T-helper 1 cell treated with Interleukin-12 subunit alpha and Interleukin-12 subunit beta and Interleukin-4 antibody, amounts not matched to agents 30 μg/mL and 1 μg/mL, for 36 hours (primary cell): ENCODE data around the gene ANXA5.

Source experiments
- H3K27ac Mint-ChIP-seq: one replicate; pipeline ENCODE4 v1.8.0; 2021; ENCODE audit warnings: mild to moderate bottlenecking, mixed read lengths
- H3K27me3 Mint-ChIP-seq: one replicate; pipeline ENCODE4 v1.8.0; 2021; ENCODE audit warnings: low read depth, mixed read lengths
- H3K36me3 Mint-ChIP-seq: one replicate; pipeline ENCODE4 v1.8.0; 2021; ENCODE audit warnings: low read depth, mixed read lengths
- H3K4me1 Mint-ChIP-seq: one replicate; pipeline ENCODE4 v1.8.0; 2021; ENCODE audit warnings: low read depth, mixed read lengths
- H3K4me3 Mint-ChIP-seq: one replicate; pipeline ENCODE4 v1.8.0; 2021; ENCODE audit warnings: mild to moderate bottlenecking, moderate library complexity, mixed read lengths
- H3K9me3 Mint-ChIP-seq: one replicate; pipeline ENCODE4 v1.8.0; 2021; ENCODE audit warnings: mixed read lengths

Gene ANXA5

DNA sequence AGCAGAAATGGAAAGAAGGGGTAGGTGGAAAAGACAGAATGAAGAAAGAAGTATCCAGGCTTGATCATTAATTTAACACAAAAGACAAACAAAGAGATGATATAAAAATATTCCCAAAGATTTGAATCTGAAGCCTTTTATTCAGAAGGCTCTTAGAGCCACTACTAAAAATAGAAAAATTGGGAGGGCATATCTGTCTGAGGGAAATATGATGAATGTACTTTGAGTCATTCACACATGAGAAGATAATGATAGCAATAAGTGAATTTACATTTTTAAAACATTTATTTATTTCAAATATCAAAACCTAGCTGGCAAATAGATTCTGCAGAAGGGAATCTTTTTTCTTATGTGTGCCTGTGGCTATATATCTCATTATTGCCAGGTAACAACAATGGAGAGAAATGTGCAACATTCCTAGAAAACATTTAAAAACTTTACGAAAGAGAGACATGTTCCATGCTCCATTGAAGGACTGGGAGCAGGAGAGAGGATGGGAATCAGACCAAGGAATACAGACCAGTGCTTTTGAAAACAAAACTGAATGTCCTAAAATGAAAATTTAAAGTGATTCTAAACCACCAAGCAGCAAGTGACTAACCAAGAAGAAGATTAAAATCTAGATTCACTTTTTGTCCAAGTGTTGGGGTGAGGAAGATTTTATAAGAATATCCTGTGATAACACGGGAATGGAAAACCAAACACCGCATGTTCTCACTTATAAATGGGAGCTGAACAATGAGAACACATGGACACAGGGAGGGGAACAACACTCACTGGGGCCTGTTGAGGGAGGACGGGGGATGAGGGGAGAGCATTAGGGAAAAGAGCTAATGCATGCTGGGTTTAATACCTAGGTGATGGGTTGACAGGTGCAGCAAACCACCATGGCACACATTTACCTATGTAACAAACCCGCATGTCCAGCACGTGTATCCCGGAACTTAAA, 41.2 kb downstream of the ANXA5 start:
- Mint-ChIP-seq H3K9me3 (no peaks in the 10 kb centered on the region), H3K4me1 (peaks cover 2% of the 10 kb centered on the region), H3K4me3 (no peak overlapping the region), H3K27ac (no peak overlapping the region), H3K27me3 (peaks cover 40% of the 10 kb centered on the region), H3K36me3 (peaks cover 1% of the 10 kb centered on the region)

DNA sequence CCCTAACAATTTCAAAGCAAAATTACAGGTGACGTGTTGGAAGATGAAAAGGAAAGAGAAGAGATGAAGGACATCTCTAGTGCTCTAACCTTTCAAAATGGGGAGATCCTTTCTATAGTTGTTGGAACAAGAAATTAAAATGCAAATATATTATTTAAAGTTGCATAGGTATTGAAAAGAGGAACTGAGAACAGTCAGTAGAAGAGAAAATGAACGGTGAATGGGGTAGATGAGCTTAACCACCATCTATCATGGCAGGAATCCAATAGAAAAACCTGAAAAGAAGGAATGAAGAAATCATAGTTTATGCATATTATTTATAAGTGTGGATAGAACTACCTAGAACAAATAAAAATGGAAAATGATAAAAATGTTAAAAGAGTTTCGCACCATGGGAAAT, 42.0 kb downstream of the ANXA5 start:
- no peak overlapping the region for H3K27ac Mint-ChIP-seq
- H3K27me3 Mint-ChIP-seq: peaks cover 38% of the 10 kb centered on the region
- no peaks in the 10 kb centered on the region for H3K36me3 Mint-ChIP-seq
- no peaks in the 10 kb centered on the region for H3K4me1 Mint-ChIP-seq
- no peak overlapping the region for H3K4me3 Mint-ChIP-seq
- no peaks in the 10 kb centered on the region for H3K9me3 Mint-ChIP-seq

DNA sequence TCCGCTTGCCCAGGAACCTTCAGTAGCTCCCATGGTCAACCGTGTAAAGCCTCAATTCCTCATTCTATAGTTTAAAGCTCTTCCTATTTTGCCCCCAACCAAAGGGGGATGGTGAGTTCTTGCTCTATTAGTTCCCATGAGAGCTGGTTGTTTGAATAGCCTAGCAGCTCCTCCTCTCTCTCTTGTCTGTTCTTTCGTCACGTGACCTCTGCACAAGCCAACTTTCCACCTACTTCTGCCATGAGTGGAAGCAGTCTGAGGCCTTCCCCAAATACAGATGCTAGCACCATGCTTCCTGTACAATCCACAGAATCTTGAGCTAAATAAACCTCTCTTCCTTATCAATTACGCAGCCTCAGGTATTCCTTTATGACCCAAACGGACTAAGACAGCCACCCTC, 42.8 kb downstream of the ANXA5 start:
- H3K4me1 Mint-ChIP-seq: no peaks in the 10 kb centered on the region
- no peak overlapping the region for H3K27ac Mint-ChIP-seq
- no peaks in the 10 kb centered on the region for H3K9me3 Mint-ChIP-seq
- H3K36me3 Mint-ChIP-seq: no peaks in the 10 kb centered on the region
- no peak overlapping the region for H3K4me3 Mint-ChIP-seq
- H3K27me3 Mint-ChIP-seq: peaks cover 44% of the 10 kb centered on the region

DNA sequence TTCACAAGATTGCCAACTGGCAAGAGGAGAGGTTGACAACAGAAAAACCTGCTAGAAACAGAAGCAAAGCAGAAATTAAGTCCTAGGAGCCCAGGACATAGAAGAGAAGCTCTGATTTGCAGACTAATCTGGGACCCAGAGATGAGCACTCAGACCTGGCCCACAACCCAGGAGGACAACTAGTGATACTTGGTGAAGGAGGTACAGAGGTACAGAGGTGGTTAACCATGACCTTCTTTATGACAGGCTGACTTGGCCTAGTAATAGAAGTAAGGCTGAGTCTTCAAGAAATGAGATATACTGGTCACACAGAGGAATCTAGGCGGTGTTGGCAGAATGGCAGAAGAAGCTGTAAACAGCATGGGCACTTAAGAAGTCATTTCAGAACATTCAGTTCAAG, 43.6 kb downstream of the ANXA5 start:
- Mint-ChIP-seq H3K4me1 (no peaks in the 10 kb centered on the region), H3K36me3 (no peaks in the 10 kb centered on the region), H3K27me3 (peaks cover 40% of the 10 kb centered on the region), H3K9me3 (no peaks in the 10 kb centered on the region), H3K27ac (no peak overlapping the region), H3K4me3 (no peak overlapping the region)

DNA sequence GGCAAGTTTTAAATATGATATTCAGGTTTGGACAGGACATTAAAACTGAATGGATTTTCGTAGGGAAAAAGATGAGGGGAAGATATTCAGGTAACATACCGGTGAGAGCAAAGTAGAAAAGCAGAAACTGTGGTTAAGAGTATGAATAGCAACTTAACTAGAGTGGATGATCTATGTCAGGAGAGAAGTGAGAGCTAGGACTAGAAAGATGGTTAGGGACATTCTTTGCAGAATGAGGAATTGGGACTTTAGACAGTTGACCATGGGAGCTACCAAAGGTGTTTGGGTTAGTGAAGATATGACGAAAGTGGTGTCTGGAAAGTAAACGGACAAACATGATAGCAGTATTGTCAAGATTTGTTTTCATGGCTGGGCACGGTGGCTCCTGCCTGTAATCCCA, 45.2 kb downstream of the ANXA5 start:
- Mint-ChIP-seq H3K27ac (no peak overlapping the region), H3K36me3 (no peaks in the 10 kb centered on the region), H3K4me3 (no peak overlapping the region), H3K27me3 (peaks cover 43% of the 10 kb centered on the region), H3K9me3 (no peaks in the 10 kb centered on the region), H3K4me1 (no peaks in the 10 kb centered on the region)

DNA sequence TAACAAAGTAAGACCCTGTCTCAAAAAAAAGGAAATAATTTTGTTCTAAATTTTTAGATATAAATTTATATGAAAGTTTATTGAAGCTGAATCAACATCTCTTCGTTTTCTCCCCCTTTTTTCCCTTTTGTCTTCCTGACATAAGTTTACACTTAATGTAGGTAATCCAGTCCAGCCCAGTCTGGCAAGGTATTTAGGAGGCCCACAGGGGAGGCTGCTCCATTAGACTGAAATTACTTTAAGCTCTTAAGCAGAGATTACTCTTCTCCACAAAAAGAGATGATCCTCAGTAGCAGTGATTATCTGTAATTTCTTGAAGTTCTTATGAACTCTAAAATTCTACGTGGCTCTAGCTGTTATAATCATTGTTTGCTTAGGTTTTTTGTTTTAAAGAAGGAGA, 46.0 kb downstream of the ANXA5 start:
- peaks cover 38% of the 10 kb centered on the region for H3K27me3 Mint-ChIP-seq
- no peaks in the 10 kb centered on the region for H3K36me3 Mint-ChIP-seq
- no peak overlapping the region for H3K4me3 Mint-ChIP-seq
- H3K4me1 Mint-ChIP-seq: no peaks in the 10 kb centered on the region
- no peak overlapping the region for H3K27ac Mint-ChIP-seq
- H3K9me3 Mint-ChIP-seq: no peaks in the 10 kb centered on the region

DNA sequence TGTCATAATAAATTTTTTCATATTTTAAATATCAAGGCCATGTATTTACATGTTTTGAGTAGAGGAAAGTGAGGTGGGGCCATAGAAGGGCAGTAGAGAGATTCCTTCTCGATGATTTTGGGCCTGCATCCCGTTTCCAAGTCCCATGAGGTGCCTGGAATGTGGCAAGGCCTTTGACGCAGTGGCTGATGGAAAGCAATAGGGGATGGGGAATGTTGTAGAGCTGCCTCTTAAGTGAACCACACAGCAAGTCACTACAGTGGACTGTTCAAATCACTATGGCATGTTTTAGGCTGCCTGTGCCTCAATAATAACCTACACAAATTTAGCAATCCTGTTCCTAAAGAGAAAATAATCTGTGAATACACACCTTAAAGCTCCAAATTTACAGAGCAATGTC, 48.3 kb downstream of the ANXA5 start:
- Mint-ChIP-seq H3K4me1 (no peaks in the 10 kb centered on the region), H3K36me3 (no peaks in the 10 kb centered on the region), H3K4me3 (no peak overlapping the region), H3K27ac (no peak overlapping the region), H3K27me3 (peaks cover 35% of the 10 kb centered on the region), H3K9me3 (no peaks in the 10 kb centered on the region)

DNA sequence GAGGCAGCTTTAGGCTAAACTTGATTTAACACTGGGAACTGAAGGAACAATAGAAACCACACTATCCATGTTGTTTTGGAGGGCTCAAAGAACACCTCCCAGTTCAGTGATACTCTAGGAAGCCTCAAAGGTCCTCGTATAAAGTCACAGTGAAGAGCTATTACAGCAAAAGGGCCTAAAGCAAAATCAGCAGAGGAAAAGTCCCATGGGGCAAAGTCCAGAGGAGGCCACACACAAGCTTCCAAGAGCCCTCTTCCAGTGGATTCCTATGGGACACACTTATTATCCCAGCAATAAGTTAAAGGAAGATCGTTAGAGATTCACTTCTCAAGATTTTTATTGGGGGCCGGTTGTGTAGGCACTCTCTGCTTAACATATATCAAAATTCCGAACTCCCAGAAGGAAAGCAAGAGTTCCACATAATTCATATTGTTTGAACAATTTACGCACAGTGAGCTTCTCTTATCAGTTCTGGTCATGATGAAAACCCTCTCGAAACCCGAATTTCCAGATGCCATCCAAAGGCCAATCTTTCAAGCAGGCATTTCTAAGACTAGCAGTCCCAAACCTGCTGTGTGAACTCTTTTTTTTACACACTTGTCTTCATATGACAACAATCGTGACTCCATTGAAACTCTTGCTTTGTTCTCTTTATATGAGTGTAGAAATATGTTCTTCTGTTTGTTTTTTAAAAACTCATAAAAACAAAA, 53.7 kb downstream of the ANXA5 start:
- no peak overlapping the region for H3K27ac Mint-ChIP-seq
- no peaks in the 10 kb centered on the region for H3K9me3 Mint-ChIP-seq
- no peaks in the 10 kb centered on the region for H3K4me1 Mint-ChIP-seq
- no peak overlapping the region for H3K4me3 Mint-ChIP-seq
- H3K36me3 Mint-ChIP-seq: no peaks in the 10 kb centered on the region
- peaks cover 24% of the 10 kb centered on the region for H3K27me3 Mint-ChIP-seq

- no peak overlapping the region for H3K4me3 Mint-ChIP-seq
- H3K9me3 Mint-ChIP-seq: no peaks in the 10 kb centered on the region
- peaks cover 18% of the 10 kb centered on the region for H3K27me3 Mint-ChIP-seq
- no peaks in the 10 kb centered on the region for H3K36me3 Mint-ChIP-seq
- no peaks in the 10 kb centered on the region for H3K4me1 Mint-ChIP-seq
- H3K27ac Mint-ChIP-seq: no peak overlapping the region
Observed at GRCh38 chr4:121642292-121642691, 54.5 kb downstream of the ANXA5 start.

DNA sequence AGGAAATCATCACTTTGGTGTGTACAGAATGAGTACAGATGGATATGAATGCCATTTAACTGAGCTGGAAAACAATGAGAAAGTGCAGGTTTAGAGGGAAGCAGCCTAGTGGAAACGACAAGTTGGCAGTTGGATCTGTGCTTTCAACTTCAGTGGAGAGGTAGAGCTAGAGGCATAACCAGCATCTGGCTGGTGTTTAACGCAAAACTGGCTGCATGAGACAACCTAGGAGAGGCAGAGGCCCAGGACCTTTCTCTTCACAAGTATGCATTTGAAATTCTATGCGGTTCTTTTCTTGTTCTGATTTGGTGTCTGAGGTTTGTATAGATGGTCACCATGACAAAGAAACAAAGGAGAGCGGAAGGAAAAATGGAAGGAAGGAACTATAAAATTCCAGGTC, 63.1 kb downstream of the ANXA5 start:
- Mint-ChIP-seq H3K4me3 (no peak overlapping the region), H3K4me1 (no peaks in the 10 kb centered on the region), H3K36me3 (no peaks in the 10 kb centered on the region), H3K27me3 (peaks cover 16% of the 10 kb centered on the region), H3K9me3 (no peaks in the 10 kb centered on the region), H3K27ac (no peak overlapping the region)

DNA sequence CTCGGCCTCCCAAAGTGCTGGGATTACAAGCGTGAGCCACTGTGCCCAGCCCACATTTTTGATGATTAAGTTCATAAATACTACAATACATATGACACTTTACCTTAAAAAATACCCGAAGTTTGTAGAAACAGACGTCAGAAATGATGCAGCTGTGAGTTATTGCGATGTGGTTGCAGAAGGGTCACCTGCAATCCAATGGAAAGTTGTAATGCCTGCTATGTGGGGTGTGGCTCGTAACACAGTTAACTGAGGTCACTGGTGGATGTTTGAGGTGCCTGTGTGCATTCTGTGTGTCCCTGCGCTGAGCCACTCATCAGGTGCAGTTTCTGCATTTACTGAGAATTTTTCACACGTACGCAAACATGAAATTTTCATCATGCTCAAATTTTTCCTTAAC, 64.1 kb downstream of the ANXA5 start:
- Mint-ChIP-seq H3K36me3 (no peaks in the 10 kb centered on the region), H3K4me1 (no peaks in the 10 kb centered on the region), H3K9me3 (no peaks in the 10 kb centered on the region), H3K27me3 (peaks cover 15% of the 10 kb centered on the region), H3K4me3 (no peak overlapping the region), H3K27ac (no peak overlapping the region)
